SU-DHL-6 (cell line): ENCODE data around the gene TMEM74B.

Experiments
- H2AFZ ChIP-seq: fragments of 200-600 bp; sonication (generic); 2 replicates; pipeline ENCODE4 v1.6.1; 2014; ENCODE audit warnings: low read depth, mild to moderate bottlenecking, moderate library complexity, mixed read lengths, antibody characterized with exemption, low read length; ENCODE audit not compliant: severe bottlenecking
- H3F3A ChIP-seq: fragments of 200-600 bp; shearing (Covaris generic); 2 replicates; pipeline ENCODE4 v1.6.0; 2016; ENCODE audit warnings: antibody characterized with exemption, mild to moderate bottlenecking; ENCODE audit not compliant: insufficient read depth
- H3K27ac ChIP-seq: fragments of 200-600 bp; sonication (generic); 2 replicates; pipeline ENCODE4 v1.5.1; 2016; ENCODE audit warnings: low read depth, mild to moderate bottlenecking, low read length, moderate library complexity, mixed read lengths
- H3K27me3 ChIP-seq: fragments of 200-600 bp; sonication (generic), shearing (Covaris generic); 2 replicates; pipeline ENCODE4 v1.6.0; 2014; ENCODE audit warnings: mild to moderate bottlenecking, low read length
- H3K36me3 ChIP-seq: fragments of 200-600 bp; sonication (generic); 2 replicates; pipeline ENCODE4 v1.6.1; 2014; ENCODE audit warnings: mild to moderate bottlenecking, low read length, mixed read lengths
- H3K4me2 ChIP-seq: fragments of 300-600, 200-600 bp; shearing (Covaris generic), sonication (generic); 2 replicates; pipeline ENCODE4 v1.6.0; 2014; ENCODE audit warnings: low read length, low read depth, mild to moderate bottlenecking; ENCODE audit not compliant: poor library complexity, severe bottlenecking
- H3K4me3 ChIP-seq: fragments of 200-600 bp; sonication (generic); 2 replicates; pipeline ENCODE4 v1.5.1; 2014; ENCODE audit warnings: antibody characterized with exemption, low read length, mild to moderate bottlenecking, mixed read lengths; ENCODE audit not compliant: insufficient read depth, poor library complexity, severe bottlenecking
- H3K79me2 ChIP-seq: fragments of 200-600 bp; sonication (generic); 2 replicates; pipeline ENCODE4 v1.6.1; 2014; ENCODE audit warnings: mild to moderate bottlenecking, low read length, moderate library complexity; ENCODE audit not compliant: insufficient read depth
- H3K9ac ChIP-seq: fragments of 200-600 bp; sonication (generic); 2 replicates; pipeline ENCODE4 v1.7.0; 2014; ENCODE audit warnings: mild to moderate bottlenecking, low read length
- H3K9me2 ChIP-seq: fragments of 200-600 bp; sonication (generic); replicated peaks from 2 replicates; pipeline ENCODE4 v1.6.1; 2014; ENCODE audit warnings: low read length; ENCODE audit not compliant: insufficient read depth
- H3K9me3 ChIP-seq: fragments of 200-600 bp; sonication (generic); 2 replicates; pipeline ENCODE4 v1.6.1; 2014; ENCODE audit warnings: low read length, mixed read lengths; ENCODE audit not compliant: insufficient read depth
- H4K20me1 ChIP-seq: fragments of 200-600 bp; sonication (generic); 2 replicates; pipeline ENCODE4 v1.6.1; 2014; ENCODE audit warnings: low read depth, mild to moderate bottlenecking, antibody characterized with exemption, low read length, moderate library complexity, mixed read lengths
- EZH2phosphoT487 ChIP-seq: fragments of 200-600 bp; sonication (generic), shearing (Covaris generic); conservative IDR thresholded peaks from 2 replicates; pipeline ENCODE4 v1.6.1; 2018; ENCODE audit warnings: mild to moderate bottlenecking, antibody characterized with exemption, low read length, moderate library complexity, mixed read lengths
- TF ChIP-seq, protein P1 (sequence below): fragments of 200-600 bp; sonication (generic); IDR thresholded peaks from one replicate; pipeline ENCODE4 v1.5.1; 2017; ENCODE audit warnings: antibody characterized with exemption, mild to moderate bottlenecking, low read length, moderate library complexity; ENCODE audit not compliant: insufficient read depth, poor library complexity, severe bottlenecking

Gene TMEM74B

GRCh38 chr20:1183153-1183552 is 1.6 kb downstream of the TMEM74B start:
- no peaks in the 10 kb centered on the region for H3F3A ChIP-seq
- no peak overlapping the region for H3K27ac ChIP-seq
- H3K36me3 ChIP-seq = no peaks in the 10 kb centered on the region
- TF ChIP-seq, protein P1, sequence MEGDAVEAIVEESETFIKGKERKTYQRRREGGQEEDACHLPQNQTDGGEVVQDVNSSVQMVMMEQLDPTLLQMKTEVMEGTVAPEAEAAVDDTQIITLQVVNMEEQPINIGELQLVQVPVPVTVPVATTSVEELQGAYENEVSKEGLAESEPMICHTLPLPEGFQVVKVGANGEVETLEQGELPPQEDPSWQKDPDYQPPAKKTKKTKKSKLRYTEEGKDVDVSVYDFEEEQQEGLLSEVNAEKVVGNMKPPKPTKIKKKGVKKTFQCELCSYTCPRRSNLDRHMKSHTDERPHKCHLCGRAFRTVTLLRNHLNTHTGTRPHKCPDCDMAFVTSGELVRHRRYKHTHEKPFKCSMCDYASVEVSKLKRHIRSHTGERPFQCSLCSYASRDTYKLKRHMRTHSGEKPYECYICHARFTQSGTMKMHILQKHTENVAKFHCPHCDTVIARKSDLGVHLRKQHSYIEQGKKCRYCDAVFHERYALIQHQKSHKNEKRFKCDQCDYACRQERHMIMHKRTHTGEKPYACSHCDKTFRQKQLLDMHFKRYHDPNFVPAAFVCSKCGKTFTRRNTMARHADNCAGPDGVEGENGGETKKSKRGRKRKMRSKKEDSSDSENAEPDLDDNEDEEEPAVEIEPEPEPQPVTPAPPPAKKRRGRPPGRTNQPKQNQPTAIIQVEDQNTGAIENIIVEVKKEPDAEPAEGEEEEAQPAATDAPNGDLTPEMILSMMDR = no peak
- TF ChIP-seq EZH2phosphoT487 = no peak
- H3K4me2 ChIP-seq = no peak overlapping the region
- H3K9me2 ChIP-seq = no peaks in the 10 kb centered on the region
- no peaks in the 10 kb centered on the region for H4K20me1 ChIP-seq
- H3K27me3 ChIP-seq = no peaks in the 10 kb centered on the region
- no peak overlapping the region for H3K4me3 ChIP-seq
- H3K9ac ChIP-seq = no peak overlapping the region
- H3K9me3 ChIP-seq = no peaks in the 10 kb centered on the region
- H3K79me2 ChIP-seq = no peaks in the 10 kb centered on the region
- H2AFZ ChIP-seq = no peak overlapping the region

GRCh38 chr20:1182106-1182505 is 2.7 kb downstream of the TMEM74B start:
- no peaks in the 10 kb centered on the region for H3K36me3 ChIP-seq
- TF ChIP-seq, protein P1 = no peak
- no peak for TF ChIP-seq EZH2phosphoT487
- H3K27ac ChIP-seq = no peak overlapping the region
- H3K79me2 ChIP-seq = no peaks in the 10 kb centered on the region
- H3K27me3 ChIP-seq = no peaks in the 10 kb centered on the region
- no peaks in the 10 kb centered on the region for H3F3A ChIP-seq
- H4K20me1 ChIP-seq = no peaks in the 10 kb centered on the region
- no peak overlapping the region for H2AFZ ChIP-seq
- H3K9ac ChIP-seq = no peak overlapping the region
- H3K9me2 ChIP-seq = no peaks in the 10 kb centered on the region
- no peak overlapping the region for H3K4me3 ChIP-seq
- no peak overlapping the region for H3K4me2 ChIP-seq
- no peaks in the 10 kb centered on the region for H3K9me3 ChIP-seq

GRCh38 chr20:1180949-1181348 is 3.8 kb downstream of the TMEM74B start:
- Histone ChIP-seq H3K27me3 (no peaks in the 10 kb centered on the region), H3F3A (no peaks in the 10 kb centered on the region), H3K27ac (no peak overlapping the region), H3K4me2 (no peak overlapping the region), H4K20me1 (no peaks in the 10 kb centered on the region), H3K79me2 (no peaks in the 10 kb centered on the region), H3K9me3 (no peaks in the 10 kb centered on the region), H3K4me3 (no peak overlapping the region), H3K36me3 (no peaks in the 10 kb centered on the region), H2AFZ (no peak overlapping the region), H3K9me2 (no peaks in the 10 kb centered on the region), H3K9ac (no peak overlapping the region)
- no peak for TF ChIP-seq EZH2phosphoT487
- TF ChIP-seq, protein P1 = no peak
